ENCODE measurements around the gene TFEB. TPM values are rescaled to one million over a fixed set of nuclear protein-coding genes. Genes with fewer than 3 reads are reported as not detected.

Gene TFEB
- total RNA-seq, 1 experiment from 2014 or later = 1.8 TPM

- Histone ChIP-seq H3K36me3 (ENCODE audit: insufficient read depth, low read length, poor library complexity, severe bottlenecking) (peaks cover 14% of the 10 kb centered on the region), H3K9me3 (ENCODE audit: low read depth, low read length, poor library complexity, severe bottlenecking) (no peaks in the 10 kb centered on the region), H3K4me1 (ENCODE audit: insufficient read depth, low read length, poor library complexity, severe bottlenecking) (peaks cover 17% of the 10 kb centered on the region), H3K27me3 (replicated peaks; ENCODE audit: insufficient read depth, low read depth, low read length, poor library complexity) (no peaks in the 10 kb centered on the region), H3K4me3 (ENCODE audit: low read depth, low read length, poor library complexity, severe bottlenecking) (peak overlapping the region; percentile 81), H3K27ac (ENCODE audit: low read depth, low read length, poor library complexity, severe bottlenecking) (peak overlapping the region; percentile 45)
- no TSS peak for BruUV-seq (replicated peaks)
- CTCF ChIA-PET = interaction anchor here (0.6 to 0.7 kb wide), 2 partner anchors 70 to 265 kb away, joined by 3 to 4 read pairs; no protein-coding TSS in a partner anchor
- no peak for DNase-seq (ENCODE audit: low spot score)
- POLR2A ChIA-PET (ENCODE audit: low non-redundant PET) = interaction anchor here (0.6 kb wide), 1 partner anchor 1150 kb away, joined by 3 read pairs; no protein-coding TSS in a partner anchor
- intact Hi-C loops (cut with micrococcal nuclease; ENCODE audit: unreplicated experiment) = loop anchor here (10.0 kb wide), 2 partner anchors 75 to 175 kb away; no protein-coding TSS in a partner anchor
- no peak for TF ChIP-seq CTCF (conservative IDR thresholded peaks at IDR 0.05; ENCODE audit: low read depth, low read length)
- TF ChIP-seq EZH2 (IDR thresholded peaks at IDR 0.05; ENCODE audit: borderline replicate concordance, low read depth, low read length, poor library complexity, severe bottlenecking) = no peak
Observed at GRCh38 chr6:41779336-41779735, 43.9 kb upstream of the TFEB start.

GRCh38 chr6:41778895-41779294 lies 43.5 kb upstream of the TFEB start:
- no peak for DNase-seq (ENCODE audit: low spot score)
- Histone ChIP-seq H3K27me3 (replicated peaks; ENCODE audit: insufficient read depth, low read depth, low read length, poor library complexity) (no peaks in the 10 kb centered on the region), H3K4me1 (ENCODE audit: insufficient read depth, low read length, poor library complexity, severe bottlenecking) (peaks cover 17% of the 10 kb centered on the region), H3K27ac (ENCODE audit: low read depth, low read length, poor library complexity, severe bottlenecking) (no peak overlapping the region), H3K4me3 (ENCODE audit: low read depth, low read length, poor library complexity, severe bottlenecking) (peak overlapping the region; percentile 81), H3K36me3 (ENCODE audit: insufficient read depth, low read length, poor library complexity, severe bottlenecking) (peaks cover 14% of the 10 kb centered on the region), H3K9me3 (ENCODE audit: low read depth, low read length, poor library complexity, severe bottlenecking) (no peaks in the 10 kb centered on the region)
- intact Hi-C loops (cut with micrococcal nuclease; ENCODE audit: unreplicated experiment) = loop anchor here (10.0 kb wide), 2 partner anchors 74 to 174 kb away; no protein-coding TSS in a partner anchor
- POLR2A ChIA-PET (ENCODE audit: low non-redundant PET) = no interaction called here
- TF ChIP-seq EZH2 (IDR thresholded peaks at IDR 0.05; ENCODE audit: borderline replicate concordance, low read depth, low read length, poor library complexity, severe bottlenecking) = no peak
- TF ChIP-seq CTCF (conservative IDR thresholded peaks at IDR 0.05; ENCODE audit: low read depth, low read length) = no peak
- CTCF ChIA-PET = interaction anchor here (0.7 kb wide), 1 partner anchor 44 kb away, joined by 3 read pairs; no protein-coding TSS in a partner anchor
- BruUV-seq (replicated peaks) = no TSS peak

GRCh38 chr6:41777551-41778285 lies 42.3 kb upstream of the TFEB start:
- Histone ChIP-seq H3K4me3 (ENCODE audit: low read depth, low read length, poor library complexity, severe bottlenecking) (no peak overlapping the region), H3K27ac (ENCODE audit: low read depth, low read length, poor library complexity, severe bottlenecking) (no peak overlapping the region), H3K36me3 (ENCODE audit: insufficient read depth, low read length, poor library complexity, severe bottlenecking) (peaks cover 14% of the 10 kb centered on the region), H3K4me1 (ENCODE audit: insufficient read depth, low read length, poor library complexity, severe bottlenecking) (peaks cover 17% of the 10 kb centered on the region), H3K27me3 (replicated peaks; ENCODE audit: insufficient read depth, low read depth, low read length, poor library complexity) (no peaks in the 10 kb centered on the region), H3K9me3 (ENCODE audit: low read depth, low read length, poor library complexity, severe bottlenecking) (no peaks in the 10 kb centered on the region)
- ChIA-PET CTCF (no interaction called here), POLR2A (ENCODE audit: low non-redundant PET) (no interaction called here)
- DNase-seq (ENCODE audit: low spot score) = no peak
- no TSS peak for BruUV-seq (replicated peaks)
- intact Hi-C loops (cut with micrococcal nuclease; ENCODE audit: unreplicated experiment) = loop anchor here (10.0 kb wide), 2 partner anchors 73 to 173 kb away; no protein-coding TSS in a partner anchor
- no peak for TF ChIP-seq CTCF (conservative IDR thresholded peaks at IDR 0.05; ENCODE audit: low read depth, low read length)
- no peak for TF ChIP-seq EZH2 (IDR thresholded peaks at IDR 0.05; ENCODE audit: borderline replicate concordance, low read depth, low read length, poor library complexity, severe bottlenecking)
